Measurements from ENCODE around the gene ATP2A1.
"Not testable (repeated sequence)": the region's sequence is repeated elsewhere in the genome, so short reads cannot be mapped to it uniquely, and the experiment has no call there.

Gene ATP2A1

GRCh38 chr16:28938721-28939120 lies 60.4 kb downstream of the ATP2A1 start:
- DNase-seq = no peak

DNA sequence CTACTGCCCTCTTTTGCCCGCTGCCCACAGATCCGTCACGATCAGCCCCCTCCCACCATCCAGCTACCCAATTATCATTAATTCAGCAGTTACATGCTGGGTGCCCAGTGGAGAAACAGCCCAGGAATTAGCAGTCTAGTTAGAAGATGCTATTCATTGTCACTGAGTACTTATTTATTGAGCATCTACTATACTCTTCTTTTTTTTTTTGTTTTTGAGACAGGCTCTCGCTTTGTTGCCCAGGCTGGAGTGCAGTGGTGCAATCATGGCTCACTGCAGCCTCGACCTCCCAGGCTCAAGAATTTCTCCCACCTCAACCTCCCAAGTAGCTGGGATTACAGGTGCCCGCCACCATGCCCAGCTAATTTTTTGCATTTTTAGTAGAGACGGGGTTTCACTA lies 61.5 kb downstream of the ATP2A1 start:
- DNase-seq = not testable (repeated sequence)

- DNase-seq = no peak
These were observed 65.0 kb downstream of the ATP2A1 start for GRCh38 chr16:28943281-28943680.

DNA sequence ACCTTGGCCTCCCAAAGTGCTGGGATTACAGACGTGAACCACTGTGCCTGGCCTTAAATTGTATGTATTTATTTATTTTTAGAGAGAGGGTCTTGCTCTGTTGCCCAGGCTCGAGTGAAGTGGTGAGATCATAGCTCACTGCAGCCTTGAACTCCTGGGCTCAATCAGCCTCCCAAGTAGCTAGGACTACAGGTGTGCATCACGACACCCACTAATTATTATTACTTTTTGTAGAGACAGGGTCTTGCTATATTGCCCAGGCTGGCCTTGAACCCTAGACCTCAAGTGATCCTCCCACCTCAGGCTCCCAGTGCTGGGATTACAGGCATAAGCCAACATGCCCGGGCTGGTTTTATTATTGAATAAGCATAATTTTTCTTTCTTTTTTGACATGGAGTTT lies 68.4 kb downstream of the ATP2A1 start:
- DNase-seq = no peak

DNA sequence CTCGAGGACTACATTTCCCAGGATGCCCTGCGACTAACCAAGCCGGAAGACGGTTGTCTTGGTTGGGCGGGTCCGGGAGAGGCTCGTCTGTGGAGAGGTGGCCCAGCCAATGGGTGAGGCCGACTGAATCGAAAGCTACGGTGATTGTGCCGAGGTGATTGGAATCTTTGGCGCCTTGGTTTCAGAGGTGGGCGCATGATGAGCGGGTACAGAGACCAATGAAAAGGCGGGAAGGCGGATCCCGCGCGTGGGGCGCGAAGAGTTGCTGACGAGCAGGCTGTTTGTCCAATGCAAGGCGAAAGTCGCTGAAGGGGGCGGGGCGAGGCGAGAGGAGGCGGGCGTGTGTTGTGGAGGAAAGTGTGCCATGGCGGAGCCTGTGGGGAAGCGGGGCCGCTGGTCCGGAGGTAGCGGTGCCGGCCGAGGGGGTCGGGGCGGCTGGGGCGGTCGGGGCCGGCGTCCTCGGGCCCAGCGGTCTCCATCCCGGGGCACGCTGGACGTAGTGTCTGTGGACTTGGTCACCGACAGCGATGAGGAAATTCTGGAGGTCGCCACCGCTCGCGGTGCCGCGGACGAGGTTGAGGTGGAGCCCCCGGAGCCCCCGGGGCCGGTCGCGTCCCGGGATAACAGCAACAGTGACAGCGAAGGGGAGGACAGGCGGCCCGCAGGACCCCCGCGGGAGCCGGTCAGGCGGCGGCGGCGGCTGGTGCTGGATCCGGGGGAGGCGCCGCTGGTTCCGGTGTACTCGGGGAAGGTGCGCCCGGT lies 72.5 kb downstream of the ATP2A1 start, which contains the start of gene NFATC2IP:
Gene NFATC2IP (plus strand): TSS at position 290 of the 762 bp plus-strand sequence. CDS start 75 bp downstream, at position 365.
- peak; percentile 97 to 100 (median 99) for DNase-seq

- DNase-seq = no peak
These were observed 73.2 kb downstream of the ATP2A1 start for GRCh38 chr16:28951410-28951943.

Measured in stimulated activated naive CD4-positive, alpha-beta T cell (primary cell).